ENCODE results near the gene AFG3L2.
A peak's percentile ranks its signal among the peaks of the same experiment; 100 is the strongest.

The AFG3L2 gene

GRCh38 chr18:12306752-12307700 lies 70.0 kb downstream of the AFG3L2 start:
- no peak for DNase-seq
- Mint-ChIP-seq H3K27ac (no peak overlapping the region), H3K27me3 (peaks cover 42 to 54% of the 10 kb centered on the region in 2 donors), H3K4me1 (ENCODE audit: low read depth in 2 of 2) (peaks cover 9 to 10% of the 10 kb centered on the region in 2 donors), H3K9me3 (peaks cover 1 to 7% of the 10 kb centered on the region in 2 donors), H3K4me3 (peak overlapping the region; percentile 80 to 84), H3K36me3 (ENCODE audit: insufficient read depth) (no peaks in the 10 kb centered on the region)
- ATAC-seq (replicated peaks) = no peak

GRCh38 chr18:12305930-12306629 lies 70.9 kb downstream of the AFG3L2 start:
- Mint-ChIP-seq H3K4me3 (peak overlapping the region; percentile 80 to 84), H3K27me3 (peaks cover 42 to 63% of the 10 kb centered on the region in 2 donors), H3K27ac (no peak overlapping the region), H3K36me3 (ENCODE audit: insufficient read depth) (no peaks in the 10 kb centered on the region), H3K4me1 (ENCODE audit: low read depth in 2 of 2) (peaks cover 9 to 10% of the 10 kb centered on the region in 2 donors), H3K9me3 (no peaks in the 10 kb centered on the region)
- ATAC-seq (replicated peaks) (no peak), DNase-seq (no peak)

- H3K27me3 Mint-ChIP-seq = peaks cover 50 to 72% of the 10 kb centered on the region in 2 donors
- no peak overlapping the region for H3K4me3 Mint-ChIP-seq
- no peaks in the 10 kb centered on the region for H3K36me3 Mint-ChIP-seq (ENCODE audit: insufficient read depth)
Measured at GRCh38 chr18:12305211-12305610, 71.8 kb downstream of the AFG3L2 start.

GRCh38 chr18:12304351-12305210 lies 72.4 kb downstream of the AFG3L2 start:
- Mint-ChIP-seq H3K27ac (no peak overlapping the region), H3K27me3 (peaks cover 48 to 68% of the 10 kb centered on the region in 2 donors), H3K4me3 (no peak overlapping the region), H3K9me3 (no peaks in the 10 kb centered on the region), H3K4me1 (ENCODE audit: low read depth in 2 of 2) (peaks cover 9 to 10% of the 10 kb centered on the region in 2 donors), H3K36me3 (ENCODE audit: insufficient read depth) (no peaks in the 10 kb centered on the region)
- ATAC-seq (replicated peaks) = no peak
- no peak for DNase-seq

More at GRCh38 chr18:12305211-12305610, 71.8 kb downstream of the AFG3L2 start:
- DNase-seq (no peak), ATAC-seq (replicated peaks) (no peak)
- Mint-ChIP-seq H3K27ac (no peak overlapping the region), H3K9me3 (no peaks in the 10 kb centered on the region), H3K4me1 (ENCODE audit: low read depth in 2 of 2) (peaks cover 9 to 10% of the 10 kb centered on the region in 2 donors)

- Mint-ChIP-seq H3K4me1 (ENCODE audit: low read depth in 2 of 2) (peaks cover 6 to 10% of the 10 kb centered on the region in 2 donors), H3K4me3 (no peak overlapping the region), H3K9me3 (no peaks in the 10 kb centered on the region)
Measured at GRCh38 chr18:12302391-12303147, 74.5 kb downstream of the AFG3L2 start.

GRCh38 chr18:12301263-12302005 lies 75.6 kb downstream of the AFG3L2 start:
- Mint-ChIP-seq H3K27ac (no peak overlapping the region), H3K27me3 (peaks cover 33 to 57% of the 10 kb centered on the region in 2 donors), H3K9me3 (no peaks in the 10 kb centered on the region), H3K4me3 (no peak overlapping the region), H3K4me1 (ENCODE audit: low read depth in 2 of 2) (peaks cover 0 to 3% of the 10 kb centered on the region in 2 donors), H3K36me3 (ENCODE audit: insufficient read depth) (no peaks in the 10 kb centered on the region)
- ATAC-seq (replicated peaks) (no peak), DNase-seq (no peak)

More at GRCh38 chr18:12302391-12303147, 74.5 kb downstream of the AFG3L2 start:
- no peak overlapping the region for H3K27ac Mint-ChIP-seq
- H3K36me3 Mint-ChIP-seq (ENCODE audit: insufficient read depth) = no peaks in the 10 kb centered on the region
- peaks cover 43 to 62% of the 10 kb centered on the region in 2 donors for H3K27me3 Mint-ChIP-seq
- ATAC-seq (replicated peaks) (no peak), DNase-seq (no peak)

GRCh38 chr18:12299862-12300261 lies 77.2 kb downstream of the AFG3L2 start:
- H3K27me3 Mint-ChIP-seq = peaks cover 17 to 51% of the 10 kb centered on the region in 2 donors
- H3K4me1 Mint-ChIP-seq (ENCODE audit: low read depth in 2 of 2) = no peaks in the 10 kb centered on the region
- no peaks in the 10 kb centered on the region for H3K36me3 Mint-ChIP-seq (ENCODE audit: insufficient read depth)
- H3K27ac Mint-ChIP-seq = no peak overlapping the region
- no peaks in the 10 kb centered on the region for H3K9me3 Mint-ChIP-seq
- ATAC-seq (replicated peaks) = no peak
- DNase-seq = no peak
- no peak overlapping the region for H3K4me3 Mint-ChIP-seq

GRCh38 chr18:12296457-12296856 lies 80.6 kb downstream of the AFG3L2 start:
- Mint-ChIP-seq H3K4me1 (ENCODE audit: low read depth in 2 of 2) (no peaks in the 10 kb centered on the region), H3K4me3 (no peak overlapping the region), H3K27ac (no peak overlapping the region), H3K27me3 (peaks cover 19 to 50% of the 10 kb centered on the region in 2 donors), H3K36me3 (ENCODE audit: insufficient read depth) (no peaks in the 10 kb centered on the region), H3K9me3 (no peaks in the 10 kb centered on the region)
- ATAC-seq (replicated peaks) = no peak
- no peak for DNase-seq

- H3K27ac Mint-ChIP-seq = no peak overlapping the region
- no peaks in the 10 kb centered on the region for H3K36me3 Mint-ChIP-seq (ENCODE audit: insufficient read depth)
- H3K4me3 Mint-ChIP-seq = no peak overlapping the region
- no peaks in the 10 kb centered on the region for H3K9me3 Mint-ChIP-seq
- no peaks in the 10 kb centered on the region for H3K4me1 Mint-ChIP-seq (ENCODE audit: low read depth in 2 of 2)
- peaks cover 23 to 50% of the 10 kb centered on the region in 2 donors for H3K27me3 Mint-ChIP-seq
- DNase-seq (no peak), ATAC-seq (replicated peaks) (no peak)
Measured at GRCh38 chr18:12296087-12296403, 81.0 kb downstream of the AFG3L2 start.

- peaks cover 18 to 46% of the 10 kb centered on the region in 2 donors for H3K27me3 Mint-ChIP-seq
- no peak overlapping the region for H3K4me3 Mint-ChIP-seq
- no peak overlapping the region for H3K27ac Mint-ChIP-seq
- no peak for DNase-seq
- no peaks in the 10 kb centered on the region for H3K36me3 Mint-ChIP-seq (ENCODE audit: insufficient read depth)
- H3K9me3 Mint-ChIP-seq = no peaks in the 10 kb centered on the region
- no peaks in the 10 kb centered on the region for H3K4me1 Mint-ChIP-seq (ENCODE audit: low read depth in 2 of 2)
- ATAC-seq (replicated peaks) = no peak
Measured at GRCh38 chr18:12295389-12296086, 81.5 kb downstream of the AFG3L2 start.

- Mint-ChIP-seq H3K36me3 (ENCODE audit: insufficient read depth) (no peaks in the 10 kb centered on the region), H3K9me3 (no peaks in the 10 kb centered on the region), H3K4me3 (no peak overlapping the region), H3K4me1 (ENCODE audit: low read depth in 2 of 2) (no peaks in the 10 kb centered on the region), H3K27me3 (peaks cover 25 to 56% of the 10 kb centered on the region in 2 donors), H3K27ac (no peak overlapping the region)
- no peak for ATAC-seq (replicated peaks)
- DNase-seq = no peak
Measured at GRCh38 chr18:12293831-12294230, 83.2 kb downstream of the AFG3L2 start.

- H3K36me3 Mint-ChIP-seq (ENCODE audit: insufficient read depth) = no peaks in the 10 kb centered on the region
- no peak overlapping the region for H3K4me3 Mint-ChIP-seq
- H3K9me3 Mint-ChIP-seq = no peaks in the 10 kb centered on the region
- no peaks in the 10 kb centered on the region for H3K4me1 Mint-ChIP-seq (ENCODE audit: low read depth in 2 of 2)
- DNase-seq (no peak), ATAC-seq (replicated peaks) (no peak)
- H3K27me3 Mint-ChIP-seq = peaks cover 38 to 70% of the 10 kb centered on the region in 2 donors
- H3K27ac Mint-ChIP-seq = no peak overlapping the region
Measured at GRCh38 chr18:12291690-12292089, 85.3 kb downstream of the AFG3L2 start.

Measured in effector memory CD8-positive, alpha-beta T cell (primary cell).